ENCODE measurements around the gene ZNF454.

Gene ZNF454

GRCh38 chr5:178940569-178941360 is at the start of gene ZNF454:
Gene ZNF454, plus strand, starts transcription at chr5:178941198. Its CDS starts 1,594 bp downstream, at chr5:178942792.
- DNase-seq (ENCODE audit: low read depth in 2 of 2) = no peak

- no peak for DNase-seq (ENCODE audit: low read depth in 2 of 2)
These were observed 45.1 kb upstream of the ZNF454 start, which contains the start of gene ZFP2 for GRCh38 chr5:178895615-178896571. Gene ZFP2, plus strand, starts transcription at chr5:178895913. Its CDS starts 35,401 bp downstream, at chr5:178931314.

GRCh38 chr5:178899289-178899688 is 41.7 kb upstream of the ZNF454 start:
- DNase-seq (ENCODE audit: low read depth in 2 of 2) = no peak

GRCh38 chr5:178902849-178903248 is 38.1 kb upstream of the ZNF454 start:
- no peak for DNase-seq (ENCODE audit: low read depth in 2 of 2)

- no peak for DNase-seq (ENCODE audit: low read depth in 2 of 2)
These were observed 8.9 kb upstream of the ZNF454 start for GRCh38 chr5:178931846-178932760.

GRCh38 chr5:178941361-178941760 is 363 bp downstream of the ZNF454 start:
- no peak for DNase-seq (ENCODE audit: low read depth in 2 of 2)

GRCh38 chr5:178965465-178966055 is 24.6 kb downstream of the ZNF454 start:
- DNase-seq (ENCODE audit: low read depth in 2 of 2) = no peak

GRCh38 chr5:178981381-178981780 is 40.4 kb downstream of the ZNF454 start:
- no peak for DNase-seq (ENCODE audit: low read depth in 2 of 2)

- DNase-seq (ENCODE audit: low read depth in 2 of 2) = no peak
These were observed 41.9 kb downstream of the ZNF454 start for GRCh38 chr5:178982941-178983340.

GRCh38 chr5:178983728-178984127 is 42.7 kb downstream of the ZNF454 start:
- DNase-seq (ENCODE audit: low read depth in 2 of 2) = no peak

- DNase-seq (ENCODE audit: low read depth in 2 of 2) = no peak
These were observed 43.4 kb downstream of the ZNF454 start for GRCh38 chr5:178984145-178985072.

GRCh38 chr5:178986326-178986960 is 45.4 kb downstream of the ZNF454 start:
- no peak for DNase-seq (ENCODE audit: low read depth in 2 of 2)

GRCh38 chr5:178988436-178989220 is 47.6 kb downstream of the ZNF454 start:
- no peak for DNase-seq (ENCODE audit: low read depth in 2 of 2)

- DNase-seq (ENCODE audit: low read depth in 2 of 2) = no peak
These were observed 48.3 kb downstream of the ZNF454 start for GRCh38 chr5:178989311-178989710.

GRCh38 chr5:178990491-178990890 is 49.5 kb downstream of the ZNF454 start:
- DNase-seq (ENCODE audit: low read depth in 2 of 2) = no peak

- no peak for DNase-seq (ENCODE audit: low read depth in 2 of 2)
These were observed 50.5 kb downstream of the ZNF454 start for GRCh38 chr5:178991190-178992145.

- no peak for DNase-seq (ENCODE audit: low read depth in 2 of 2)
These were observed 51.4 kb downstream of the ZNF454 start for GRCh38 chr5:178992291-178992895.

All from activated CD8-positive, alpha-beta memory T cell treated with anti-CD3 and anti-CD28 coated beads for 4 hours (primary cell).